Measurements from ENCODE around the gene MPRIP. TPM values are rescaled to one million over a fixed set of nuclear protein-coding genes. Genes with fewer than 3 reads are reported as not detected.

MPRIP gene
- total and polyA plus RNA-seq, 8 donors: 80.2 to 518 (median 190) TPM

DNA sequence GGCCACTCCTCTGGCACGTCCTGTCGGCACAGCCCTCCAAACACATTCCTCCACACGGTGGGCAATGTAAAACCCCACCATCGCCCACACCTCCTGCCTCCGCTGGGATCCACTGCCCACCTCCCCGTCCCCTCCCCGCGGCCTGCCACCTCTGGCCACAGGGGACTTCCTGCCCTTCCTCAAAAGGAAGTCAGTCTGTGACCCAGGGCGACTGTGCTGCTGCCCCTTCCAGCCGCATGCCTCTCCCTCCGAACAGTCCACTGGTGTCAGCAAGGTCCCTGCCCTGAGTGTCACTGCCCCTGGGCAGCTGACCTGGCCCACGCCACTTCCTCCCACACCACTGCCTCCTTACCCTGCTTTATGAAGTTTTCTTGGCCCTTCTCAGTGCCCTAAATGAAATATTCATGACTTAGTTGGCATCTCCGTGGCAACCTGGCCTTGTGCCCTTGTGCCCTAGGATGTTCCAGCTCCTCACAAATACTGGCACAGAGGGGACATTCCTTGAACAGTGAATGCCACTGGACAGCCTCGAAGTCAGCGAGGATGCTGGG lies 161.9 kb downstream of the MPRIP start:
- no peaks in the 10 kb centered on the region for H3K9me3 ChIP-seq
- H3K4me1 ChIP-seq: peaks cover 40 to 76% (median 65%) of the 10 kb centered on the region in 4 donors
- TF ChIP-seq POLR2A (IDR thresholded peaks at IDR 0.05) (no peak), EP300 (IDR thresholded peaks at IDR 0.05) (no peak), POLR2AphosphoS5 (IDR thresholded peaks at IDR 0.05) (peak in 1 of 3 donors; percentile 39)
- TF ChIP-seq, protein P1, sequence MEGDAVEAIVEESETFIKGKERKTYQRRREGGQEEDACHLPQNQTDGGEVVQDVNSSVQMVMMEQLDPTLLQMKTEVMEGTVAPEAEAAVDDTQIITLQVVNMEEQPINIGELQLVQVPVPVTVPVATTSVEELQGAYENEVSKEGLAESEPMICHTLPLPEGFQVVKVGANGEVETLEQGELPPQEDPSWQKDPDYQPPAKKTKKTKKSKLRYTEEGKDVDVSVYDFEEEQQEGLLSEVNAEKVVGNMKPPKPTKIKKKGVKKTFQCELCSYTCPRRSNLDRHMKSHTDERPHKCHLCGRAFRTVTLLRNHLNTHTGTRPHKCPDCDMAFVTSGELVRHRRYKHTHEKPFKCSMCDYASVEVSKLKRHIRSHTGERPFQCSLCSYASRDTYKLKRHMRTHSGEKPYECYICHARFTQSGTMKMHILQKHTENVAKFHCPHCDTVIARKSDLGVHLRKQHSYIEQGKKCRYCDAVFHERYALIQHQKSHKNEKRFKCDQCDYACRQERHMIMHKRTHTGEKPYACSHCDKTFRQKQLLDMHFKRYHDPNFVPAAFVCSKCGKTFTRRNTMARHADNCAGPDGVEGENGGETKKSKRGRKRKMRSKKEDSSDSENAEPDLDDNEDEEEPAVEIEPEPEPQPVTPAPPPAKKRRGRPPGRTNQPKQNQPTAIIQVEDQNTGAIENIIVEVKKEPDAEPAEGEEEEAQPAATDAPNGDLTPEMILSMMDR (IDR thresholded peaks at IDR 0.05): no peak
- WGBS, 5 donors: 60 to 71% (median 69%) methylated on average over 15 of the region's 15 CpGs
- H3K36me3 ChIP-seq: peaks cover 0 to 12% (median 8%) of the 10 kb centered on the region in 4 donors
- peak in 1 of 2 donors; percentile 34 for DNase-seq
- peak overlapping the region in 3 of 4 donors; percentile 11 to 72 (median 57) for H3K4me3 ChIP-seq
- no peaks in the 10 kb centered on the region for H3K27me3 ChIP-seq
- H3K27ac ChIP-seq: peak overlapping the region in 4 of 5 donors; percentile 26 to 95 (median 73)
- intact Hi-C loops (cut with DNase I; ENCODE audit: low total_unique reads): no loop called here

DNA sequence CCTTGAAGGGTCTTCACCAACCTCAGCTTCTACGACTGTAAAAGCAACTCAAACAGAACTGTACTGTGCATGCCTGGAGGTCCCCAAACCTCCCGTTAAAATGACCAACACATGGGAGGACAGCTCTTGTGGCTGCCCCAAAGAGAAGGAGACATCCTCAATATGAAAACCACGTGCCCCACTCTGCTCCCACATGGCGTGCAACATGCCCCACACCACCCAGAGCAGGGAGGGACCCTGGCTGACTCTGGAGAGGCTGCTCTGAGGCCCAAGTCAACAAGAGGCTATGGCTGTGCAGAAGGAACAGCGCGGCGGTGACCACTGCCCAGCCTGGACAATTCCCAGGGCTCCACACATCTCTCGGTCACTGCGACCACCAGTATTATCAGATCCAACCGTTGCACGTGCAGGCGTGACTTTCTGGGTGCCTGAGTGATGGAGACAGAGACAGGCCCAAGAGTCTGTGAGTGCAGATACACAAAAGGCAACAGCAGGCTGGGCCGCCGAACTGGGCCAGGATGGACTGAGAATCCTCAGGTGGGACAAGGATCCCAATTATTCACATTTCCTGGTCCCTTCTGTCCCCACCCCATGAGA lies 162.5 kb downstream of the MPRIP start:
- Histone ChIP-seq H3K4me1 (peaks cover 40 to 76% (median 61%) of the 10 kb centered on the region in 4 donors), H3K4me3 (peak overlapping the region; percentile 55 to 72 (median 58)), H3K27ac (peak overlapping the region in 4 of 5 donors; percentile 78 to 95 (median 88)), H3K9me3 (no peaks in the 10 kb centered on the region), H3K36me3 (peaks cover 0 to 12% (median 8%) of the 10 kb centered on the region in 4 donors), H3K27me3 (no peaks in the 10 kb centered on the region)
- 40 to 76% (median 46%) methylated on average over 7 to 14 of the region's 14 CpGs for WGBS, 5 donors
- DNase-seq: no peak
- TF ChIP-seq POLR2A (IDR thresholded peaks at IDR 0.05): no peak
- TF ChIP-seq EP300 (IDR thresholded peaks at IDR 0.05): no peak
- no peak for TF ChIP-seq POLR2AphosphoS5 (IDR thresholded peaks at IDR 0.05)
- TF ChIP-seq, protein P1 (IDR thresholded peaks at IDR 0.05): no peak
- intact Hi-C loops (cut with DNase I; ENCODE audit: low total_unique reads): no loop called here

DNA sequence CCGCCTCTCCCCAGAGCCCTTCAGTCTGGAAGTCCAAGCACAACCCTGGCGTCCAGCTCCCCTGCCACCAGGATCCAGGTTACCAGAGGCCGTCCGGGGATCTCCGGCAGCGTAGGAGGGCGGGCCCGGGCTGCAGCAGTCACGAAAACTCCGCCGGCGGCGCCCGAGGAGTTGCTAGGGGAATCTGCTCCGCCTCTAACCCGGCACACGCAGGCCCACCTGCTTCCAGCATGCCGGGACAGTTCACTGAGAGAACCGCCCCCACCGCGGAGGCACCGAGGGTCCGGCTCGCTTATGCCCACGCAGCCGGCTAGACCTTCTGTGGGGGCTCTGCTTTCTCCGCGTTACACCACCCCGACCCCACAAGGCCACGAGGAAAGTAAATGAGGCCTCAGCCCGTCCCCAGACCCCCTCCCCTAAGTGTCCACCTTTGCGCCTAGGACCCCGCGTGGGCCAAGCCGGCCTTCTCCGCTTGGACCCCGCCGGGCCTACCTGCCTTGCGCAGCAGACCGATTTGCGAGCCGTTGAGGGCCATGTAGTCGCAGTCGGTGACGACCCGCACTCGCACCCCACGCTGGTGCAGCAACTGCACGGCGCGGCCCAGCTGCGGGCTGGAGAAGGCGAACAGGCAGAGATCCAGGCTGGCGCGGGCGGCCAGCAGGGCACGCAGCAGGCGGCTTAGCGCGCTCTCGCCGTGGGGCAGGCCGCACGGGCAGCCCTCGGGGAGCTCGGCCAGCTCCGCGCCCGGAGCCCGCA lies 163.3 kb downstream of the MPRIP start:
- Histone ChIP-seq H3K36me3 (peaks cover 0 to 15% (median 11%) of the 10 kb centered on the region in 4 donors), H3K4me3 (peak overlapping the region; percentile 55 to 72 (median 58)), H3K9me3 (no peaks in the 10 kb centered on the region), H3K27ac (peak overlapping the region; percentile 78 to 95 (median 89)), H3K4me1 (peaks cover 33 to 68% (median 56%) of the 10 kb centered on the region in 4 donors), H3K27me3 (no peaks in the 10 kb centered on the region)
- peak; percentile 73 to 88 for DNase-seq
- WGBS, 5 donors: 3 to 19% (median 5%) methylated on average over 13 to 70 of the region's 70 CpGs
- intact Hi-C loops (cut with DNase I; ENCODE audit: low total_unique reads): no loop called here
- no peak for TF ChIP-seq POLR2AphosphoS5 (IDR thresholded peaks at IDR 0.05)
- TF ChIP-seq POLR2A (IDR thresholded peaks at IDR 0.05): no peak
- TF ChIP-seq, protein P1 (IDR thresholded peaks at IDR 0.05): no peak
- no peak for TF ChIP-seq EP300 (IDR thresholded peaks at IDR 0.05)
